ENCODE measurements around the gene OR51E2.
"Not testable (repeated sequence)": the region's sequence is repeated elsewhere in the genome, so short reads cannot be mapped to it uniquely, and the experiment has no call there.

OR51E2 gene

DNA sequence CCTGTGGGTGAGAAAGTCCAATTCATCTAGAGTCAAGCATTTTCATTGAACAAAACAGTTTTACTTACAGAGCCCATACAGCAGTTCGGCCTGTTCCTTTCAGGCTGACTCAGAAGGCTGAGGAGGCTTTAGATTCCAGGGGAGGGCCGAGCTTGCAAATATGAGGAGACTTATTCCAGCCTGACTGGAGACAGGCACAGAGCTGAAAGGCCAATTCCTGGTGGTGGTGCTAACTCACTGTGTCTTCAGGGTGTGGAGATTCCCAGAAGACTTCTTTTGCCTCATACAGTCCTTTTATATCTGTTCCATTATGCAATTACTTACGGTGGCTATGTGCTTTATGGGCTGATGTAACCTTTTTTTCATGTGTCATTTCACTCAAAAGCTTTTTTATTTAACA, at the start of gene OR51E2:
Gene OR51E2 (minus strand): TSS at position 269 of the 400 bp plus-strand sequence. CDS start 15,142 bp downstream, outside the sequence.
- no peak for FAIRE-seq

GRCh38 chr11:4740735-4741134, 43.1 kb upstream of the OR51E2 start:
- FAIRE-seq: no peak

DNA sequence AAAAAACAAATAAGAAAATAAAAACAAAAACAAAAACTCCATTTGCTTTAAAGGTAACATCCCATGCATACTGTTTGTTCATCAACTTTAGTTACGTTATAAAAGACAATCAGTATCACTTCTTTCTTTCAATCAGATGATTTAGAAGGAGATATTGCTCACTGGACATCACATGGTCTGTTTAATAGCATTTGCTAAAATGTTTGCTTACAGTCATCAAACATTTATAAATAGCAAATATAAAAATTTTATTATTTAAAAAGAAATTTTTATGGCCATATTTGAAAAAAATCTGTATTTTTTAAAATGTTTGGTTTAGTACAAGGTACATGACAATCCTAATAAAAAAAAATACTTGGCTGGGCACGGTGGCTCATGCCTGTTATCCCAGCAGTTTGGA, 29.5 kb upstream of the OR51E2 start:
- no peak for FAIRE-seq

DNA sequence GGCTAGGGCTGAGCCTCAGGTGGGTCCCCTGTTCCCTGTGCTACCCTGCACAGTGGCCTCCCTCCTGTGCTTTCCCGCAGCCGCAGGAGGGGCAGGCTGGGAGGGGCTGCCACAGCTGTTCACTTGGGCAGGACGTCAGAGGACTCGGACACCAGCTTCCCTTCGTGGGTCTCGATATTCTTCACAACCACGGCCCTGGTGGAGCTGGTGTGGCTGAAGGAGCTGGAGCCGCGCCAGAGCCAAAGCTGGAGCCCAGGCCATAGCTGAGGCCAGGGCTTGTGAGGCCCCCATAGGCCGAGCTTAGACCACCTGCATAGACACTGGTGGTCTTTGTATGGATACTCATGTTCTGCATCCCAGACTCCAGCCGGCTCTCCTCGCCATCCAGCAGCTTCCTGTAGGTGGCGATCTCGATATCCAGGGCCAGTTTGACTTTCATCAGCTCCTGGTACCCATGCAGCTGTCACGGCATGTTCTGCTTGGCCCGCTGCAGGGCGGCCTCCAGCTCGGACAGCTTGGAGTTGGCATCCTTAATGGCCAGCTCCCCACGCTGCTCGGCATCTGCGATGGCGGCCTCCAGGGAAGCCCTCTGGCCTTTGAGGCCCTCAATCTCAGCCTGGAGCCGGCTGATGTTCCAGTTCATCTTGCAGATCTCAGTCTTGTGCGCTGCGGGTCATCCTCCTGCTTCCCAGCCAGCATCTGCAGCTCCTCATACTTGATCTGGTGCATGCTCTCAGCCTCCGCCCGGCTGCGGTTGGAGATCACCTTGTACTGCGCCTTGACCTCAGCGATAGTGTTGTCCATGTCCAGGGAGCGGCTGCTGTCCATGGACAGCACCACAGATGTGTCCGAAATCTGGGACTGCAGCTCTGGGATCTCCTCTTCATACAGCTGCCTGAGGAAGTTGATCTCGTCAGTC, 25.2 kb upstream of the OR51E2 start:
- not testable (repeated sequence) for FAIRE-seq

- no peak for FAIRE-seq
Measured at GRCh38 chr11:4714300-4714699, 16.6 kb upstream of the OR51E2 start.

GRCh38 chr11:4713241-4713640, 15.6 kb upstream of the OR51E2 start:
- FAIRE-seq: no peak

- no peak for FAIRE-seq
Measured at GRCh38 chr11:4704790-4705334, 7.2 kb upstream of the OR51E2 start.

DNA sequence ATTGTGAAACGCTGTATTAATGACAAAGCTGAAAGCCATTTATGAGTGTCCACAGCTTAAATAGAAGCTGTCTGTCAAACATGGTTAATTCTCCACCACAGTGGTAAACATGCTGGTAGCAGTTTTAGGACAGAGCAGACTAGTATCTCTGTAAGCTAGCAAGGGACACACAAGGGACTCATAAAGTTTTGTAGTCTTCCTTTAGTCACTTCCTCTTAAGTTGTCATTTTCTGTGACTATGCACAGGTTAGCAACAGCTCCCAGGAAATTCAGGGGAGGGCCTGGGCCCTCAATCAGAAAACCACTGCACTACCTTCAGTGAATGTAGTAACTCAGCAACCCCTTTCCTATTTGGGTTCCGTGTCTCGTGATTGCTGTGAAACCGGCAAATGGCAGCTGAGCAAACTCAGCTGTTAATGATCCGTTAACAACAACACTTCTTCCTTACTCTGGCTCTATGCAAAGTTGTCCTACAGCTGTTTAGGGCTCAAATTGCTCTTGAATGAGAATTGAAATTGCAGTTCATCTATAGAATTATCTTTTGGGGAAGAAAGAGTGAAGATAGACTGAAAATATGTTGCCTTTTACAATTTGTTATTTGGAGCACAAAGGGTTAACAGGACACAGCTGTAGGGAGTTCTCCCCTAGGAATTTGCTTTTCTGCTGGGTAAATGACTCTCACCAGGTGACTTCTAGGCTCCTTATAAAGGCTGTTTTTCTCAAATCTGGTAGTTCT, 6.6 kb upstream of the OR51E2 start, which contains the start of gene MMP26:
Gene MMP26 (plus strand): TSS at position 731 of the 736 bp plus-strand sequence.
- FAIRE-seq: no peak

GRCh38 chr11:4700436-4700820, 2.8 kb upstream of the OR51E2 start:
- no peak for FAIRE-seq

GRCh38 chr11:4699697-4700435, 2.2 kb upstream of the OR51E2 start:
- FAIRE-seq: no peak

DNA sequence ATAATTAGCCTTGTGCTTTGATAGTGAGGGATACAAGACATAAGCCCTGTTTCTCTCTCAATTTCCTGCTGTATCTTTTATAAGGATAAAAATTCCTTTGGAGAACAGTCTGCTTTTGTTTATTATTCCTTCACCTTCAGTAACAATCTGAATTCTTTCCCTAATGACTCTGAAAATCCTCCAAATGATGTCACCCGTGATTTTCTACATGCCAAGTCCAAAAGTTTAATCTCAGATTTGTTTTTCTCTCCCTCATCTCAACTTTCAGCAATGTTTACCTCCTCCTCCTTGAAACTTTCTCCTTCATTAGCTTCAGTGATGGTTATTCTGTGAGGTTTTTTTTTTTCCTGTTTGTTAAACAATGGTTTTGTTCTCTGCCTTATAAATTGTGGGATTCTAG, 2.2 kb downstream of the OR51E2 start:
- FAIRE-seq: no peak

- FAIRE-seq: no peak
Measured at GRCh38 chr11:4684631-4685285, 12.9 kb downstream of the OR51E2 start.

DNA sequence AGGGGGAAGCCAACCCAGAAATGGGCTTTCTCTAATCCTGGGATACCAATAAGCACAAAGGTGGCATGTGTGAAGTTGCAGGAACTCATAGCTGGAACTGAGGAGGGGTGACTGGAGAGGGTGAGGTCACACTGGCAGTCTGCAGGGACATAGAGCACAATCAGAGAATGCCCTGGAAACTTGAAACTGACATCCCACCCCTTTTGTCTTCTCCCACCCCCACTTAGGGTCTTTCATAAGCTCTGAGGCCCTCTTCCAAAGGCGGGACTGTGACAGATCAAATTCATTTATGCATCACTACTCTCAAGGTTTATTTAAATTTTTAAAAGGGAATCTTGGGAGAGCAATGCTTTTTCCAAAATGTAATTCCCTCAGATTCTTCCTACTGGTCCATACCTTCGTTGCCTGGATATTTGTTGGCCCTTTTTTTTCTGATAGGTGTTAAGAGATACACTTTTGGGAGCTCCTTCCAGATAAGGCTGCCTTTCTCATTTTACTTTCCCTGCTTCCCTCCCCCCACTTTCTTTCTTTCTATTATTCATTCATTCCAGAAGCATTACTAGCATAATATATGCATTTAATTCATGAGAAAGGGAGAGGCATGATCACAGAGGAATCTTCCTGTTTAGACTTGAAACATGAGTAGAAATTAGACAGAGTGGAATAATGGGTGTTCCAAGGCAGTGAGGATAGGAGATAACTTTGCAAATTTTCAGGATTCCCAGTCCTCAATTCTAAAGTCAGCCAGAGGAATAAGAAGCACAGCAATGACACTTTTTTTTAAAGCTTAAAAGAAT, 14.8 kb downstream of the OR51E2 start:
- FAIRE-seq: no peak

- FAIRE-seq: no peak
Measured at GRCh38 chr11:4680341-4680740, 17.3 kb downstream of the OR51E2 start.

DNA sequence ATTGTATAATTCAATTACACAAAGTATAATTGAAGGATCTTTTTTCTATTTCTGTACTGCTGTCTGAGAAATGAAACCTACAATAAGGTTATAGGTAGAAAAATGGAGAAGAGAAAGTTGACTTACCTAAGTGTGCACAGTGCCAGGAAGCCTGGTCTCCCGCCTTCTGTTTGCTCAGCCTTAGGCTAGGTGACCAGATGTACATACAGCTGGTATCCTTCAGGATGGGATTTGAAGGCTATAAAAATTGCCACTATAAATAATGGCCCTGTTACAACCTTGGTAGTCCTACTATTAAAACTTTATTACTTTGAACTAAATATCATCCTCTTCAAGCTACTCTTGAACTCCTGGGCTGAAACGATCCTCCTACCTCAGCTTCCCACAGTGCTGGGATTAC, 19.7 kb downstream of the OR51E2 start:
- no peak for FAIRE-seq

- no peak for FAIRE-seq
Measured at GRCh38 chr11:4673781-4674180, 23.9 kb downstream of the OR51E2 start.

GRCh38 chr11:4672470-4672869, 25.2 kb downstream of the OR51E2 start:
- FAIRE-seq: no peak

DNA sequence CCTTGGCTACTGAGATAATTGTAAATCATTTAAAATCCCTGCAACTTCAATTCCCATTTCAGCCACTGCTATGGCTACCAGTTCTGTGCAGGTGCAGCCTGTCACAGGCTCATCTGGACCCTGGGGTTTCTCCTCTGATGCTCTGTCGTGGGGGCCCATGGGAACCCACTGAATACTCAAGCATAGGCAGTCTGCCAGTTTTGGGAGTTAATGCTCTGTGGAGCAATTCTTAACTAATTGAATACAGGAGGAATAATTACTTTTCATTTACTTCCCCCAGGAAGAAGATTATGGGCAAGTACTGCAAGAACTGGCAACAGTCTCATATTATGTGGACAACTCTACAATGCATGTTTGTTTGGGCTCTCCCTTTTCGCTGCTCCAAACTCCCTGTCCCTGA, 25.9 kb downstream of the OR51E2 start:
- FAIRE-seq: no peak

GRCh38 chr11:4665424-4665823, 32.2 kb downstream of the OR51E2 start:
- no peak for FAIRE-seq

GRCh38 chr11:4664786-4665185, 32.9 kb downstream of the OR51E2 start:
- FAIRE-seq: no peak

DNA sequence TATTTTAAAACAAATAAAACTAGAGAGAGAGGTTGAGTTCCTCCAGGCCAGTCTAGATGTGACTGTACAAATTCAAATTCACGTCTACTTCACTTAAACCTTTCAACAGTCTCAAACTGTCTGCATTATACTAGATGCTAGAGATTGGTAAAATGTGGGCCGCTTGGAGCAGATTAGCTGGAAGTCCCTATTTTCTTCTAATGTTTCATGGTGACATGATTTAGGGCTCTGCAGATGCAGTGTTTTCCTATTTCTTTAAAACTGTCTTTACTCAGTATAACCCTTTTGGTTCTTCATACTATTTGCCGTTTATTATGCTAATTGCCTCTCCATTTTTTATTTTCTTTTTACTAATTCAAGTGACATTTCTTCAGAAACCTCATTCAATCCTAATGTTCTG, 33.5 kb downstream of the OR51E2 start:
- no peak for FAIRE-seq

DNA sequence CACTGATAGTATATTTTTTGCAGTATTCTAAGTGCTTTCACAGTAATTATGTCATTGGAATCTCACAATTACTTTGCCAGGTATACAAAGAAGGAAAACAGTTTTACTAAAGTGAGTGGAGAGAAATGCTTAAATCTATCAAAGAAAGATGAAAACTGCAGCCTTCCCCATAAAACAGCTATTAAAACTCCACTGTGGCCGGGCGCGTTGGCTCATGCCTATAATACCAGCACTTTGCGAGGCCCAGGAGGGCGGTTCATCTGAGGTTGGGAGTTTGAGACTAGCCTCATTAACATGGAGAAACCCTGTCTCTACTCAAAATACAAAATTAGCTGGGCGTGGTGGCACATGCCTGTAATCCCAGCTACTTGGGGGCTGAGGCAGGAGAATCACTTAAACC, 34.8 kb downstream of the OR51E2 start:
- no peak for FAIRE-seq
